Hematopoietic multipotent progenitor cell treated with erythropoietin and hydrocortisone succinate and interleukin-3 and kit ligand, for 15 days (in vitro differentiated cells): Measurements from ENCODE around the gene ZNF813.

ENCODE experiments used
- DNase-seq: peaks from one replicate; pipeline ENCODE4 v3.0.0-alpha.2; 2015; ENCODE audit warnings: low spot score

The ZNF813 gene

DNA sequence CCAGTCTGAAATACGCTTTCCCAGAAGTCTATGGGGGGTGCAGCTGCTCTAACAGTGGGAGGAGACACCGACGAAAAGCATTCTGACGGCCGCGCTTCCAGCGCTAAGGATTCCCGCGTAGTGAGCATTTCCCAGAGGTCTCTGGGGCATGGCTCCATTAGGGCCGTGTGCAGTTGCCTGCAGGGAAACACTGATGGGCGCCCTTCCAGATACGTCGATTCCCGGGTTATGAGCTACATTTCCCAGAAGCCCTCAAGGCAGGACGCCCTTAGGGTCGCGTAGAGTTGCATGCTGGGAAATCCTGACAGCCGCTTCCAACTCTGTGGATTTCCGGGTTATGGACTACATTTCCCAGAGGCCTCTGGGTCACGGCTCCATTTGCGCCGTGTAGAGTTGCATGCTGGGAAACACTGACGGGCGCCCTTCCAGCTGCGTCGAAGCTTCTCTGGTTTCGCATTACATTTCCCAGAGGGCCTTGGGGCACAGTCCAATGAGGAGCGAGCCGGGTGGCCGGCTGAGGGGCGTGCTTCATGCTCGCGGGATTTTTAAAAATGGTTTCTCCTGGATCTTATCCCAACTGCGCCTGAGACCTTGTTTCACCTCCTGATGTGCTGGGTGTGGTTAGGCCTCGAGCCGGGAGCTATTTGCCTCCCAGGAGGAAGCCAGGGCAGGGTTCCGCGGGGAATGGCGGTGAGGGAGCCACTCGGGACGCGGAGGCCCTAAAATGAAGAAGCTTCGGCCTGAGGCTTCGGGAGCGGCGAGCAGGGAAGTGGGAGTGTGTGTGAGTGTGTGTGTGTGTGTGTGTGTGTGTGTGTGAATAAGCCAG, 53.2 kb downstream of the ZNF813 start:
- DNase-seq: peak; percentile 91

- no peak for DNase-seq
Measured at GRCh38 chr19:53521373-53522202, 54.1 kb downstream of the ZNF813 start.

- DNase-seq: no peak
Measured at GRCh38 chr19:53525922-53526321, 58.4 kb downstream of the ZNF813 start.

DNA sequence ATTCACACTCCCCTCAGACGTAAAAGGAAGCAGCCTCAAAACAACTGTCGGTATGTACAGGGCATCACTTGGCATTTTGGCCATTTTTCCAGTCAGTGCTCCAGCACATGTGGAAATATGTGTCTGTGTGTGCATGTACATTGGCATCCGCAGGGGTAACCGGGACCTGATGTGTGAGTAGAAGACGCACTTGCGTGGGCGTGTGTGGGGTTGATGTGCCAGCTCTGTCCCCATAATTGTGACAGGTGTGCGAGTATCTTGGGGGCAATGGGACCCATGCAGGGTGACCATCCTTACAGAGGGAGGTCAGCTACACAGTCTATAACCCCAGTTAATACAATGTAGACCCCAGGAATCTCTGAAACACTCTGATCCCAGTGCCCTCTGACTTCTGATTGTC, 63.1 kb downstream of the ZNF813 start:
- DNase-seq: no peak

DNA sequence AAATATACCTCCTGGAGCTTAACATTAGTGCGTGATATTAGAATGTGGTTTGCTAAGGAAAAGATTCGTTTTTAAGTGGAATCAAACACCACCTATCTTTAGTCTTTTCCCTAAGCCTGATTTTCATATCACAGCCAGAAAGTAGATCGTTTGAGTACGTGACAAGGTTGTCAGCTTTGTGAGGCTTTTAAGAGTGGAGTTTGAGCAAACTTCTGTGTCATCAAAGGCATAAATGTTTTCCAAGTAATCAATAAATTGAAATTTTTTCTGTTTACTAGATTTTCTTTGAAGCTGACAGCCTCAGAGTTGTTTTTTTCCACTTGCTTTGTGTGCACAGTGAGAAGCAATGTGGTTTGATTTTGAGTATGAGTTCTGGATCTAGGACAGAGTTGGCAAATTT, 63.9 kb downstream of the ZNF813 start:
- no peak for DNase-seq

DNA sequence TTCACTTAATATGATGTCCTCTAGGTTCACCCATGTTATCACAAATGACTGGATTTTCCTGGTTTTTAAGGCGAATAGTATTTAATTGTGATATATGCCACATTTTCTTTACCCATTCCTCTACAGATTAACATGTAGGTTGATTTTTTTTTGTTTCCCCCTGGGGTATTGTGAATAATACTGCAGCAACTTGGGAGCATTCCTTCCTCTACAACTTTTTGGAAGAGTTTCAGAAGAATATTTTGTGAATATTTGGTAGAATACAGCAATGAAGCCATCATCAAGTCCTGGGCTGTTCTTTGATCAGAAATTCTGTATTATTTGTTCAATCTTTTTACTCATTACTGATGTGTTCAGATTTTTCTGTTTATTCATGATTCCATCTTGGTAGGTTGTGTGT, 64.8 kb downstream of the ZNF813 start:
- no peak for DNase-seq

DNA sequence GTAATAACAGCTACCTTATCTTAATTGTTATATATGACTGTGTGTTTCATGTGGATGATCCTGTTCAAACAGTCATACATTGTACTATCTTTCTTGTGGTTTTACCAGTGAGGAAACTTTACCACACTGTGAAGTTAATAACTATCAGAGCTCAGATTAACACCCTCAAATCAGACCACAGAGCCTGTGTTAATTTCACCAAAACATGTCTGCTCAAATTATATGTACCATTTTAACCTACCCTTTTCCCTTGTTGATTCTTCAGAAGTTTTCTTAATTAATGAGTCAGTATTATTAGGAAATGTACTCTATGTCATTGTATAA, 68.7 kb downstream of the ZNF813 start:
- DNase-seq: no peak

GRCh38 chr19:53537121-53537520, 69.6 kb downstream of the ZNF813 start:
- DNase-seq: no peak

- DNase-seq: peak; percentile 70
Measured at GRCh38 chr19:53537521-53538377, 70.2 kb downstream of the ZNF813 start, which contains the start of gene ZNF331. Gene ZNF331 (plus strand): TSS chr19:53538145. CDS start chr19:53569377, 31,232 bp downstream.

- no peak for DNase-seq
Measured at GRCh38 chr19:53538378-53539109, 71.0 kb downstream of the ZNF813 start.

- no peak for DNase-seq
Measured at GRCh38 chr19:53540091-53540490, 72.6 kb downstream of the ZNF813 start.

DNA sequence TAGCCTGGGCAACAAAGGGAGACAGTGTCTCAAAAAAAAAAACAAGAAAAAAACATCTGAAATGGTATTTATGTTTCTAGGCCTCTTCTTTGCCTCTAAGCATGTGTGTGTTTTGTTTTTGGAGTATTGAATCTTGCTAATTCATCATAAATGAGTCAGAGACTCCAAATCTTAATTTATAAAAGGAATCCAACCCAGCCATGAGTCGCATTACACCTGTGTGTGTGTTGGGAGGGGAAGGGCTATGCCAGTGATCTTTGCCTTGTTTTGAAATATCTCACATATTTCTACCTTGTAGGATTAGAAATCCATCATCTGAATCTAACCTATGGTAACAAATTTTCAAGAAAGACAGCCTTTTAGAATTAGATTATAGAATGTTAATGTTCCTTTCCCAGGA, 74.4 kb downstream of the ZNF813 start:
- DNase-seq: no peak

- no peak for DNase-seq
Measured at GRCh38 chr19:53545271-53546065, 77.9 kb downstream of the ZNF813 start.
